HG03521 (cell line): Measurements from ENCODE around the gene COL28A1.
A peak's percentile ranks its signal among the peaks of the same experiment; 100 is the strongest.

Experiments used
- ATAC-seq: cut with Tn5 transposase; IDR thresholded peaks from one replicate; pipeline ENCODE4 v1.9.1; 2021; ENCODE audit warnings: mild to moderate bottlenecking, moderate library complexity; ENCODE audit not compliant: unreplicated experiment

COL28A1 gene

GRCh38 chr7:7347045-7347444 lies 188.6 kb downstream of the COL28A1 start:
- no peak for ATAC-seq

- no peak for ATAC-seq
Observed at GRCh38 chr7:7344583-7344982, 191.1 kb downstream of the COL28A1 start.

GRCh38 chr7:7335909-7336308 lies 199.8 kb downstream of the COL28A1 start:
- ATAC-seq, result no peak

- ATAC-seq, result no peak
Observed at GRCh38 chr7:7335215-7335614, 200.5 kb downstream of the COL28A1 start.

- ATAC-seq, result no peak
Observed at GRCh38 chr7:7333610-7334009, 202.1 kb downstream of the COL28A1 start.

GRCh38 chr7:7331523-7331922 lies 204.2 kb downstream of the COL28A1 start:
- no peak for ATAC-seq

- no peak for ATAC-seq
Observed at GRCh38 chr7:7330997-7331396, 204.7 kb downstream of the COL28A1 start.

- no peak for ATAC-seq
Observed at GRCh38 chr7:7329326-7329725, 206.3 kb downstream of the COL28A1 start.

- ATAC-seq, result no peak
Observed at GRCh38 chr7:7327423-7327822, 208.2 kb downstream of the COL28A1 start.

GRCh38 chr7:7324698-7325097 lies 211.0 kb downstream of the COL28A1 start:
- no peak for ATAC-seq

GRCh38 chr7:7323921-7324320 lies 211.8 kb downstream of the COL28A1 start:
- no peak for ATAC-seq

GRCh38 chr7:7323352-7323751 lies 212.3 kb downstream of the COL28A1 start:
- peak; percentile 54 for ATAC-seq

- ATAC-seq, result peak; percentile 94
Observed at GRCh38 chr7:7321681-7322080, 214.0 kb downstream of the COL28A1 start.

GRCh38 chr7:7318601-7319000 lies 217.1 kb downstream of the COL28A1 start:
- ATAC-seq, result no peak

GRCh38 chr7:7317850-7318249 lies 217.8 kb downstream of the COL28A1 start:
- no peak for ATAC-seq

GRCh38 chr7:7315851-7316250 lies 219.8 kb downstream of the COL28A1 start:
- ATAC-seq, result no peak

- ATAC-seq, result no peak
Observed at GRCh38 chr7:7312323-7312722, 223.3 kb downstream of the COL28A1 start.

- ATAC-seq, result no peak
Observed at GRCh38 chr7:7311001-7311400, 224.7 kb downstream of the COL28A1 start.

GRCh38 chr7:7309203-7309602 lies 226.5 kb downstream of the COL28A1 start:
- no peak for ATAC-seq
